ENCODE data around the gene SREBF1.

Gene SREBF1

DNA sequence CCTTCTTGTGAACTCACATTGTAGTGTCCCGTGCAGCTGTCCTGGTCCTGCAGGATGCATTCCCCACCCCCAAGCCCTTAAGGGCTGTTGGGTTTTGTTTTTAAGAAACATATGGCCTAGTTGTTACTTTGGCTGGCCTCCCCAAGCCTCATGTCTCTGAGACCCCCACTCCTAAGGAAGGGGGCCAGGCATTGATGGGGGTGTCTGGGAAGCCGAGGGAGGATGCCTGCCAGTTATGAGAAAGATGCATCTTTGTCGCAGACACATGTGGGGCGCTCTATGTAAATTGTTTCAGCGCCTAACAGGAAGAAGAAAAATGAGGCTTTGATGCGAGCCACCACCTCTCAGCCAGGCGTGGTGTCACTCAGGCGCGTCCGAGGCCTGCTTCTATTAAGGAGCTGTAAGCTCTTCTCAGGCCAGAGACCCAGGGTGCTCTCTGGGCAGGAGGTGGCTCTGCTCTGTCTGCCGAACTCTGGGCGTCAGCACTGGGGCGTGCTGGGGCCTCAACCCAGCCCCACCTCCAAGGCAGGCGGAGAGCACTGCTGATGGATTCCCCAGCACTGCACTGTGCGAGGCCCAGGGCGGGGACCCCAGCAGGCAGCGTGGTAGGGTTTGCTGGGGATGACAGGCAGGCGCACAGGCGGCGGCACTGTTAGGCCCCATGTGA, 70.6 kb downstream of the SREBF1 start:
- Histone ChIP-seq H3K4me3 (ENCODE audit: low read depth, low read length) (no peak overlapping the region), H3K9me3 (no peaks in the 10 kb centered on the region), H3K36me3 (no peaks in the 10 kb centered on the region), H3K27me3 (no peaks in the 10 kb centered on the region), H3K4me1 (peaks cover 8% of the 10 kb centered on the region)
- DNase-seq: no peak
- TF ChIP-seq, protein P1, sequence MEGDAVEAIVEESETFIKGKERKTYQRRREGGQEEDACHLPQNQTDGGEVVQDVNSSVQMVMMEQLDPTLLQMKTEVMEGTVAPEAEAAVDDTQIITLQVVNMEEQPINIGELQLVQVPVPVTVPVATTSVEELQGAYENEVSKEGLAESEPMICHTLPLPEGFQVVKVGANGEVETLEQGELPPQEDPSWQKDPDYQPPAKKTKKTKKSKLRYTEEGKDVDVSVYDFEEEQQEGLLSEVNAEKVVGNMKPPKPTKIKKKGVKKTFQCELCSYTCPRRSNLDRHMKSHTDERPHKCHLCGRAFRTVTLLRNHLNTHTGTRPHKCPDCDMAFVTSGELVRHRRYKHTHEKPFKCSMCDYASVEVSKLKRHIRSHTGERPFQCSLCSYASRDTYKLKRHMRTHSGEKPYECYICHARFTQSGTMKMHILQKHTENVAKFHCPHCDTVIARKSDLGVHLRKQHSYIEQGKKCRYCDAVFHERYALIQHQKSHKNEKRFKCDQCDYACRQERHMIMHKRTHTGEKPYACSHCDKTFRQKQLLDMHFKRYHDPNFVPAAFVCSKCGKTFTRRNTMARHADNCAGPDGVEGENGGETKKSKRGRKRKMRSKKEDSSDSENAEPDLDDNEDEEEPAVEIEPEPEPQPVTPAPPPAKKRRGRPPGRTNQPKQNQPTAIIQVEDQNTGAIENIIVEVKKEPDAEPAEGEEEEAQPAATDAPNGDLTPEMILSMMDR (IDR thresholded peaks at IDR 0.05; ENCODE audit: low read depth, low read length): no peak

DNA sequence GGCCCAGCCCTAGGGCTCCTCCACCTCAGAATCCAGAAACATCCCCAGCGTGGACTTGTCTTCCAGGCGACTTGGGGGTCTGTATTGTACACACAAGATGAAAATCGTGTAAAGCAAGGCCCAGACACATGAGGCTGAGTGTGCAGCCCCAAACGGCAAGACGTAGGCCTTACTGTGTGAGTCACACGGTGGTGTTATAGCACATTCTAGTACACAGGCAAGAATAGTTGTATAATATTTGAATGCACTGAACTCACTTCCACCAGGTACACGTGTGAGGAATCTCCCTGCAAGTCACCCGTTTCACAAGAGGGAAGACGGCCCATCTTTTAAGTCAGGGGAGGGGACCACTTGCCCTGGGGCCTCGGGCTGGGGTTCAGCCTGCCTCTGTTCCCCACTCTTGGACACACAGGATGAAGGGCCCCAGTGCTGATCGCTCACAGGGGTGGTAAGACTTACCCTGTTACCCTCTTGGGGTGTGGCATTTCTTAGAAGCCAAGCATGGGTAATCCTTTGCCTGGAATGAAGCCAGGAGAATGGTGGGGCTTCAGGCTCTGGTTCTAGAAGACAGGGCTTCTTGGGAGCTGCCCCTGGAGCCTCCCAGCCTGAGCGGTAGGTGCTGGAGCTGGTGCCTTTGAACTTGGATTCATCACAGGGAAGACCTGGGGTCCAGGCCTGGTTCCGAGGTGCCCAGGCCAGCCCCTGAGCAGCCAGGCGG, 71.3 kb downstream of the SREBF1 start:
- TF ChIP-seq, protein P1 (IDR thresholded peaks at IDR 0.05; ENCODE audit: low read depth, low read length): no peak
- Histone ChIP-seq H3K9me3 (no peaks in the 10 kb centered on the region), H3K27me3 (no peaks in the 10 kb centered on the region), H3K4me1 (peaks cover 8% of the 10 kb centered on the region), H3K4me3 (ENCODE audit: low read depth, low read length) (no peak overlapping the region), H3K36me3 (no peaks in the 10 kb centered on the region)
- no peak for DNase-seq

DNA sequence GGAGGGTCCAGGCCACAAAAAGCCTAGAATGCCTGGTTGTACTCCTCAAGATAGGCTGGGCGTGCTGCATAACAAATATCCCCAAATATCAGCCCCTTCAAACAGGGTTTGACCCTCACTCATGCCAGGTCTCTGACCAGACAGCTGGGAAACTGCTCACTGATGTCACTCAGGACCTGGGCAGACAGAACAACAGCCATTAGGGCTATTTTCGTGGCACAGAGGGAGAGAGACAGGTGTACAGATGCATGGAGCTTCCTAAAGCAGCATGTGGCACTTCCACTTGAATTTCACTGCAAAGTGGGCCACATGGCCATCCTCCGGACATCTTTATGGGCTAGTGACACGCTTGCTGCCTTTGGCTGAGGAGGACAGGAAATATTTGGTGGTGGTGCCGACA, 73.1 kb downstream of the SREBF1 start:
- Histone ChIP-seq H3K36me3 (no peaks in the 10 kb centered on the region), H3K4me1 (peaks cover 6% of the 10 kb centered on the region; the same call in 1 of the 2 replicates), H3K9me3 (no peaks in the 10 kb centered on the region), H3K4me3 (ENCODE audit: low read depth, low read length) (no peak overlapping the region), H3K27me3 (no peaks in the 10 kb centered on the region)
- no peak for DNase-seq
- TF ChIP-seq, protein P1 (IDR thresholded peaks at IDR 0.05; ENCODE audit: low read depth, low read length): no peak

DNA sequence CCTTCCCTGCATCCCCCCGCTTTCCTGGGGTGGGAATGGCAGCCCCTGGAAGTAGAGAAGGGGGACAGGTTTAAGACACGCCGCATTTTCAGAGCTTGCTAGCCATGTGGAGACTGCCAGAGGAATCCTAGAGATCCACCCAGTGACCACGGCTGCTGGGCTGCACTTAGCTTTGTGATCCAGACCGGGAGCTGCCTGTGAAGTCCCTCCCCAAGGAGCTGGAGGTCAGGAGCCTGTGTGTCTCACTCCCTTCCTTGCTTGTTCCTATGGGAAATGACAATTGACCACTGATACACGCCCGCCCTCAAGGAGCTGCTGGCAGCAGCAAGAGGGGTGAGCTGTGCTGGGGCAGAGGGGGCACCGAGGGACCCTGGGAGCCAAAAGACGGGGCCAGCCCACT, 73.7 kb downstream of the SREBF1 start:
- no peaks in the 10 kb centered on the region for H3K36me3 ChIP-seq
- H3K9me3 ChIP-seq: no peaks in the 10 kb centered on the region
- DNase-seq: no peak
- TF ChIP-seq, protein P1 (IDR thresholded peaks at IDR 0.05; ENCODE audit: low read depth, low read length): no peak
- no peaks in the 10 kb centered on the region for H3K27me3 ChIP-seq
- peaks cover 3% of the 10 kb centered on the region; the same call in 1 of the 2 replicates for H3K4me1 ChIP-seq
- H3K4me3 ChIP-seq (ENCODE audit: low read depth, low read length): no peak overlapping the region

DNA sequence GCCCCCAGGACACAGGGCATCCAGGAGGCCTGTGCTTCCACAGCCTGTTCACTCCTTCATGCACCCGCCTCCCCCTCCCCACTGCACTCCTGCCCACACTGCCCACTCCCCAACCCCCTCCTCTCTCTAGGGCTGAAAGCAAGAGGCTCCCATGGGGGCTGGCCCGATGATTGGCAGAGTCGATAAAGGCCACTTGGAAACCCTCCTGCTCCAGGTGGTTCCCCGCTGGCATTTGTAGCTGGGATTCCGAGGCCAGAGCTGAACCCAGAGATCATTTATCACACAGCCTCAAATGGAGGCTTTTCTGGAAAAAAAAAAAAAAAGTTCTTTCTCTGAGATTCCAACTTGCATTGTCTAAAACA, 74.1 kb downstream of the SREBF1 start:
- H3K4me3 ChIP-seq (ENCODE audit: low read depth, low read length): no peak overlapping the region
- TF ChIP-seq, protein P1 (IDR thresholded peaks at IDR 0.05; ENCODE audit: low read depth, low read length): no peak
- no peaks in the 10 kb centered on the region for H3K27me3 ChIP-seq
- DNase-seq: no peak
- H3K9me3 ChIP-seq: no peaks in the 10 kb centered on the region
- H3K36me3 ChIP-seq: no peaks in the 10 kb centered on the region
- H3K4me1 ChIP-seq: 0 out of 2 replicates have a peak, but pooled peaks cover under 1% of the 10 kb centered on the region

Data from BE2C (cell line).